Stimulated activated CD8-positive, alpha-beta memory T cell treated with anti-CD3 and anti-CD28 coated beads, Interleukin-7, amount 100 ng/mL, for 48 hours (primary cell): ENCODE results near the gene GREB1.

Experiments used
- DNase-seq, 2 donors: peaks; one replicate each; pipeline ENCODE4 v3.0.0-alpha.2; 2020; ENCODE audit warnings: low read depth in 1 of 2; ENCODE audit errors: extremely low read depth in 1 of 2

GREB1 gene, protein sequence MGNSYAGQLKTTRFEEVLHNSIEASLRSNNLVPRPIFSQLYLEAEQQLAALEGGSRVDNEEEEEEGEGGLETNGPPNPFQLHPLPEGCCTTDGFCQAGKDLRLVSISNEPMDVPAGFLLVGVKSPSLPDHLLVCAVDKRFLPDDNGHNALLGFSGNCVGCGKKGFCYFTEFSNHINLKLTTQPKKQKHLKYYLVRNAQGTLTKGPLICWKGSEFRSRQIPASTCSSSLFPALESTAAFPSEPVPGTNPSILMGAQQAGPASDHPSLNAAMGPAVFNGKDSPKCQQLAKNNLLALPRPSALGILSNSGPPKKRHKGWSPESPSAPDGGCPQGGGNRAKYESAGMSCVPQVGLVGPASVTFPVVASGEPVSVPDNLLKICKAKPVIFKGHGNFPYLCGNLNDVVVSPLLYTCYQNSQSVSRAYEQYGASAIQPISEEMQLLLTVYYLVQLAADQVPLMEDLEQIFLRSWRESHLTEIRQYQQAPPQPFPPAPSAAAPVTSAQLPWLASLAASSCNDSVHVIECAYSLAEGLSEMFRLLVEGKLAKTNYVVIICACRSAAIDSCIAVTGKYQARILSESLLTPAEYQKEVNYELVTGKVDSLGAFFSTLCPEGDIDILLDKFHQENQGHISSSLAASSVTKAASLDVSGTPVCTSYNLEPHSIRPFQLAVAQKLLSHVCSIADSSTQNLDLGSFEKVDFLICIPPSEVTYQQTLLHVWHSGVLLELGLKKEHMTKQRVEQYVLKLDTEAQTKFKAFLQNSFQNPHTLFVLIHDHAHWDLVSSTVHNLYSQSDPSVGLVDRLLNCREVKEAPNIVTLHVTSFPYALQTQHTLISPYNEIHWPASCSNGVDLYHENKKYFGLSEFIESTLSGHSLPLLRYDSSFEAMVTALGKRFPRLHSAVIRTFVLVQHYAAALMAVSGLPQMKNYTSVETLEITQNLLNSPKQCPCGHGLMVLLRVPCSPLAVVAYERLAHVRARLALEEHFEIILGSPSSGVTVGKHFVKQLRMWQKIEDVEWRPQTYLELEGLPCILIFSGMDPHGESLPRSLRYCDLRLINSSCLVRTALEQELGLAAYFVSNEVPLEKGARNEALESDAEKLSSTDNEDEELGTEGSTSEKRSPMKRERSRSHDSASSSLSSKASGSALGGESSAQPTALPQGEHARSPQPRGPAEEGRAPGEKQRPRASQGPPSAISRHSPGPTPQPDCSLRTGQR (N-terminal part only)

DNA sequence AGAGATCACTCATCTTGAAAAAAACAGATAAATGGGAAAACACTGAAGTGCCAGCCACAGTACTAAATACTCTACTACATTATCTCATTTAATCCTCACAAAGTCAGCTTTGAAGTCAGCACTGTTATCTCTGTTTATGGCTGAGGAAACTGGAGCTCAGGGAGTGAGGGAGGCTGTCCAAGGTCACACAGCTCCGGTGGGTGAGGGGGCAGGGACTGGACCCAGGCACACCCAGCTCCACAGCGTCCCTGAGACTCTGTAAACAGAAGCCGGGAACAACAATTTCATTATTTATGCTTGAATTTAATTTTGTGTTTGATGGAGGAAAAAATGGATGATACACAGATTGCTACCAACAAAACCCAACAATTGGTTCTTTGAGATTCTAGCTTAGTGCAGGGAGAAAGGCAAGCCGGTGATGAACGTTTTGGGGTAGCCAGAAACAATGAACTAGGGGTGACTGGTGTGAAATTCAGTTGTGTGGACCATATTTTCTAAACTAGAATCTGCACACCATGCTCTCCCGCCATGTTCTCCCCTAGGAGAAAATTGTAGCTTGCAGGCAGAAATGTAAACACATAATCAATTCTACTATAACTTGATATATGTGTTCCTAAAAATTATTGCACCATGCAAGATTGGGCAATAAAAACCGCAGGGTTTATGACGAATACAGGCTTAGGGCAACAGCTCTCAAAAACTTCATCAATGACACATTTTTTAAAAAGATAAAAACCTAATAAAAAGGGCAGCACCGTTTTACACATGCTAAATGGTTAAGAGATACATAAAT, at the start of gene GREB1:
Gene GREB1, plus strand, starts transcription at position 768 of the 793 bp plus-strand sequence. CDS start 22,570 bp downstream, outside the sequence.
- DNase-seq = no peak

DNA sequence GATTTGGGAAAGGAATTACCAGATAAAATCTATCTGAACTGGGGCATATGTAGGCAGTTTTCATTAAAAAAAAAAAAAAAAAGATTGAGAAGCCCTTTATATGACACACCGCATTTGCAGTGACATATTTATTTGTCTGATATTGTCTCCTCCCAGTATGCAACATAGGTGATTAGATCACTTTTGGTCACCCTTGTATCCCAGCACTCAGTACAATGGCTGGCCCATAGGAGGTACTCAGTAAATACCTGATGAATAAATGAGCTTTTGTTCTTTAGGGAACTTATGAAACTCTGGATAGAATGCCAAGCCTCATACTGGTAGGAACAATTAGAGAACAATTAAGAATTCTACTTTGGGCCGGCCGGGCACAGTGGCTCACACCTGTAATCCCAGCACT, 45.0 kb upstream of the GREB1 start:
- no peak for DNase-seq

- DNase-seq = no peak
These were observed 43.7 kb upstream of the GREB1 start for GRCh38 chr2:11490194-11490593.

DNA sequence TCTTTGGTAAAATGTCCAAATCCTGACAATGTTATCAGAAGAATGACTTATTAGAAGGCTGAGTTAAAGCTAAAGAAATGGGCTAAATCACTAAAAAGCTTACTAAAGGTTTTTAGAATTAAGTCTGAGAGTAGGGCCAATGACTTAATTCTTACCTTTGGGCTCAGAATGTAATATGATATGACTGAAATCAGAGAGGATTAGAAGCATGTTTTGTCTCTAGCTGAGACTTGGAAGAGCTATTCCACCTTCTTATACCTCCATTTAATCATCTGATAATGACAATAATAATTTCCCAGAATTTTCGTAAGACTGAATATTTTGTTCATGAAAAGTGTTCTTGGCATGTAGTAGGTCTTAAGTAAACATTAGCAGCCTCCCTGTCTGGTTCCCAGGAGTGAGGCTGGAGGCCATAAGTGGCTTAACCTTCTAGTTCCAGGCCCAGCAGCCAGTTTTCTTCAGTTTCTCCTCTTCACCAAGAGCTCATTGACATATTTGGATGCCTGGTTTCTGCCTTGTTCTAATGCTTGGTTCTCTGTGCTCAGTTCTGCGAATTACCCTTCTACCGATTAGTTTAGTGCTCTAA, 42.4 kb upstream of the GREB1 start:
- DNase-seq = no peak

- no peak for DNase-seq
These were observed 41.6 kb upstream of the GREB1 start for GRCh38 chr2:11492244-11492643.

DNA sequence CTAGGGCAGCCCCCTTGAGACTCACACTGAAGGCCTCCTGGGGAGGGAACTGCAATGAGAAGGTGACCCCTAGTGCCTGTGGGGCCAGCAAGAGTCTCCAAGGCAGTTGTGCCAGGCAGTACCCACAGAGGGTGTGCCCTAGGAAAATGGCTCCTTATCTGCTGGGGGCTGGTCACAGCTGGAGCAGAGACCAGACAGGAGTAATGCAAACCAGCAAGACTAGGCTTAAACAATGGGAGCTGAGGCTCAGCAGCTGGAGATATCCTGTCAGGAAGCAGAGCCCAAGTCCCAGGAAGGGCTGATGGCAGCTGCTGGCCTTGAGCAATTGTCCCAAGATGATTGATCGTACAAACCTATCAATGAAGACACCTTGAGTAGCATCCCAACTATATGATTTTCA, 41.1 kb upstream of the GREB1 start:
- no peak for DNase-seq

DNA sequence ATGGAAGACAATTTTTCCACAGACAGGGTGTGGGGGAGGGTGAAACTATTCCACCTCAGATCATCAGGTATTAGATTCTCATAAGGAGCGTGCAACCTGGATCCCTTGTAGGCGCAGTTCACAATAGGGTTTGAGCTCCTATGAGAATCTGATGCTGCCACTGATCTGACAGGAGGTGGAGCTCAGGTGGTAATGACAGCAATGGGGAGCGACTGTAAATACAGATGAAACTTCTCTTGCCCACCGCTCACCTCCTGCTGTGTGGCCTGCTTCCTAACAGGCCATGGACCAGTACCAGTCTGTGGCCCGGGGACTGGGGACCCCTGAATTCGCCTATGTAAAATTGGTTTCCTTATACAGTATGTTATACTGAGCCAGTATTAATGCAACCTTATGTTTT, 40.6 kb upstream of the GREB1 start:
- no peak for DNase-seq

DNA sequence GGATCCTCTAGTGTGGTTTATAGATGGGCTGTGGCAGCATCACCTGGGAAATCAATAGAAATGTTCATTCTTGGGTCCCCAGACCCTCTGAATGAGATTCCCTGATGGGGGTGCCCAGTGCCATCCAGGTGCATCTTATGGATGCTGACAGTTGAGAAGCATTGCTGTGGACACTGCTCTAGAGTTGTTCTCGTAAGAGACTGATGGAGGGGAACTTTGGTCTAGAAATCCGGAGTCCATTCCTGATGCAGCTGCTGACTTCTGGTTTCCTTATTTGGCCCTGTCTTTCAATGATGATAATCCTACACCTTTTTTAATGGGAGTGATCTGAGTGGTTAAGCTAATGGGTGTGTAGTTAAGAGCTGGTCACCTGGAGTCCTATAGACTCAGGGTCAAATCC, 39.5 kb upstream of the GREB1 start:
- no peak for DNase-seq

GRCh38 chr2:11495844-11496681, 37.8 kb upstream of the GREB1 start:
- no peak for DNase-seq

DNA sequence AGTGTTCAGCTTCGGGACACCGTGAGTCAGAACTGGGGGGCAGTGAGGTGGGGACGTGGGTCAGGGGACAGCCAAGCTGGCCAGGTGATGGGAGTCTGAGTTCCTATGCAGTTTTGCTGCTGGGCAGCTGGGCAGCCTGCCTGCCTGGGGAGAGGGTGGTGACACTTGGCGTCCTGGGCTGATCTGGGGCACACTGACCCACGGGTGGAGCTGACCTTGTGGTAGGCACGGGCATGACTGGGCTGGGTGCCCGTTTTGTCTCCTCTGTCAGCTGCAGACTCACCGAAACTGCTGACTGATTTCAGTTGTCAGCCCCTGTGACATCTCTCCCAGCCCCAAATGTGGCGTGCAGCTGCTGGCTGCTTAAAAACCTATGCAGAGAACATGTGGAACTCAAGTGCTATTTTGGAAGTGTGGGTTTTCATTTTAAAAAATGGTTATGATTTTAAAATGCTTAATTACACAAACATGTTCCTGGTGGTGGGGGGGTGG, 35.3 kb upstream of the GREB1 start:
- no peak for DNase-seq

DNA sequence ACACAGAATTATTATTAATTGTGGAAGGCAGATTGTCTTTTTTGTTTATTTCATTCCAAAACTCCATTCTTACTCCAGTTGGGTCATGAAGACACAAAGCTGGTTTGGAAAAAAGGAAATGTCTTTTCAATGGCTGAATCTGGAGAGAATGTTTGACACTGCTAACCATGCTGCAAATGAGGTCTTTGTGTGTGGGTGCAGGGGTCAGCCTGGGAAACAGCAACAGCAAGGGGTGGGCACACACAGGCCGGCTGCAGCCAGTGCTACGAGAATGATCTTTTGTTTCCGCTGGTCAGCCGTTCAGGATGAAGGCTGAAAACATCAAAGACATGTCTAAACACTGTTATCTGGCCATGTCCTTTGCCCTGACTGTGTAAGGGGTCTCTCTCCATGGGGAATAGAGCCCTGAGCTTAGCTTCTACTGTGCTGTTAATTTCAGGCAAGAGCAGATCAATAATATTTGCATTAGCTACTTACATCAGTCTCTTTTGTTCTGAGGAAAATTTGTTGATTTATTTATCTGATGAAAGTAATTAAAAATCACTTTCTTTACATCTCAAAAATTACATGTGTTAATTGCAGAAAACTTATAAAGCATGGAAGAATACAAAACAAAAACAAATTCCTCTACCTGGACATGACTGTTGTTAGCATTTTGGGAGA, 34.6 kb upstream of the GREB1 start:
- no peak for DNase-seq

DNA sequence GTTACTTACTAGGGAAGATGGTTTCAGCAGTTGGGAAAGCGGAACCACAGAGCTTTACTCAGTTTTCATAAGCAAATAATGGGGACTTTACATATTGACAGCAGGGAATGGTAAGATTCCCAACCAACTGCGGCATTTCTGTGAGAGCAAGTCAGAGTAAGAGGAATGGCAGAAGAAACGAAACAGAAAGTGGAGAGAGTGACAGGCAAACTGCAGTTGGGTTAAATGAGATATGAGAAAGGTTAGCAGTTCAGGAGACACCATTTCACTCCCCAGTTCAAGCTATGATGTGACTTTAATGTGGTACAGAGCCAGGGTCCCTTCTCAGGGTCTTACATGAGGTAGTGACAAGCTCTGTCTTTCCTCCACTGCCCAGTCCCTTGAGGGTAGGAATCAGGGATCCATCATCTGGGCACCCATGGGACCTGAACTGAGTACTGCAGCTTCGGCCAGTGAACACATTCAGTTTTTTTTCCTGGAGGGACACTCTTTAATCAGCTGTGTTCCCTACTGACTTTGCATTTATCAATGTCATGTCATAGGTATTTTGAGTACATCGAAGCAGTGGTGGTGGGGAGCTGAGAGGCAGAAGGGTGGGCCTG, 33.0 kb upstream of the GREB1 start:
- no peak for DNase-seq

DNA sequence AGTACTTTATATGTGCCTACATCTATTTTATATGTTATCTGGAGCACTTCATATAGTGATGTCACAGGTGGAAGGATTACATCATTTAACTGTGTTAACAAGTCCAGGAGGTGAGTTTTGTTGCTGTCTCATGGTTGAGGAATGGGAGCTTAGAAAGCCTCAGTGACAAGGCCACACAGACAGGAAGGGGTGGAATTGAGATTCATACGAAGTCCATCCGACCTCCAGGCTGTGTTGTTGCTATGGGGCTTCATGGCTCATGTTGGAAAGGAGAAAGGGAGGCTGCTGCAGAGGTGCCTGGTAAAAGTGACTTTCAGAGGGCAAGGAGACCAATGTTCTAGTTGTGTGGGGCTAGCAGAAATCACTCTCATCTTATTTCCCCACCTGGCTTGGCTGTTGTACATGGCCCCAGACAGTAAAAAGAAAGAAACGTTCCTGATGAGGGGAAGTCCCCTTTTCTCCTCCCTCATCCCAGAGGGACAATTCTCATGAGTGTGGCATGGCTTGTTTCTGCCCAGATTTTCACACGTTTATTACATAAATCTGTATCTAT, 31.0 kb upstream of the GREB1 start:
- DNase-seq = no peak

DNA sequence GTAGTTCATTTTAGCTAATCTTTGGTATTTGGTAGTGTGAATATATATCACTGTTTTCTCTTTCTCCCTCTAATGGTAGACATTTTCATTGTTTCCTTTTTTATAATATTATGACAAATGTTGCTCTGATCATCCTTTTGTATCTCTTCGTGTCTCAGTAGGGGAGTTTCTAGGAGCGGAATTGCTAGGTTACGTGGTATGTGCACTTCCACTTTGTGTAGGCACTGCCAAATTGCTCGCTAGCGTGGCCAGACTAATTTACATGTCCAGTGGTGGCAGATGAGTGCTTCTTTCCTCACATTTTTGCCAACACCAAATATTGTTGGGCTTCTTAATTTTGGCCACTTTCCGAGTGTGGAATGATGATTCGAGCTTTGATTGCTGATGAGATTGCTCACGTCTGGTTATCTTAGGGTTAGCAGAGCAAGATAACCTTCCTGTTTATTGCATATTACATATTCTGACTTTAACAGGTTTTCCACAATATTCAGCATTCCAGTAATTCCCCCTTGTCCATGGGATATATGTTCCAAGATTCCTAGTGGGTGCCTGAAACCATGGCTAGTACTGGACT, 30.4 kb upstream of the GREB1 start:
- no peak for DNase-seq

DNA sequence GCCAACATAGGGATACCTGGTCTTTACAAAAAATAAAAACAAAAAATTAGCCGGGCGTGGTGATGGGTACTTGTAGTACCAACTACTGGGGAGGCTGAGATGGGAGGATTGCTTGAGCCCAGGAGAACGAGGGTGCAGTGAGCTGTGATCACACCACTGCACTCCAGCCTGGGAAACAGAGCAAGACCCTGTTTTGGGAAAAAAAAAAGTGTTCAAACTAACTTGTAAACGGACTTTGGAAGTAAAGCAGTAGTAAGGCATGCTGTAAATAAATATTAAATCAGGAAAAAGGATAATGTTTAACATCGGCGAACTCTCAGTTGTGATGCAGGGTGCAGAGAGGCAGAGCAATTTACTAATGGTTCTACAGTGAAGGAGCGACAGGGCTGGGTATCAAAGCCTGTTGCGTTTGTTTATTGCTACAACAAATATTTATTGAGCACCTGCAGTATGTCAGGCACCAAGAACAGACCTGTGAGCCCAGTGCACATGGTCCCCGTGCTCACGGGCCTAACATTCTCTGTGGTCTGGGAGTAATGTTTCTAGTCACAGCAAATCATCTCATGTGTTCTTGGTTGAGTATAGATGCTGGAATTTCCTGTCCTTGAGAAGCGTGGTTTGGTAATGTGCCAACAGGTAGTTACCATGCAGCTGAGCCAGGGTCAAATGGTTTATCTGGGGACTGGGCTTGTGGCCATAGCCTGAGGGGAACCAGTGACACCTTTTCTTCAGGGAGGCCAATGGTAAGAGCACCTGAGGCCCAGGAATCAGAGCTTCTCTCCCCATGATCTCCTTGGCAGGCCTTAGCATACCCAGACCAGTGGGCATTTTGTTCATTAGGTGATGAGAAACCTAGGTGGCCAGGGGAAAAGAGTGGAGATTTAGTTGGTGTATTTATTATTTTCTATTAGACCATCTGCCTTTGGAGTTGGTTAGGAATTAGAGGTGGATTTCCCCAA, 27.9 kb upstream of the GREB1 start:
- no peak for DNase-seq

GRCh38 chr2:11506611-11506969, 27.3 kb upstream of the GREB1 start:
- no peak for DNase-seq
